GM12878 (cell line): ENCODE results near the gene AOC3. TPM values are rescaled to one million over a fixed set of nuclear protein-coding genes. Genes with fewer than 3 reads are reported as not detected.

Experiments
- ATAC-seq: fragments of 200-7000 bp; cut with Tn5 transposase; 3 replicates; pipeline ENCODE4 v1.9.1; 2020; ENCODE audit warnings: mild to moderate bottlenecking, moderate library complexity
- BruUV-seq: library from RNA; stranded (reverse); fragments of 400-500 nt; replicated peaks from 2 replicates; lab custom pipeline; 2021; lab: Mats Ljungman, UMichigan
- CTCF ChIA-PET: fragments of 300-600 bp; sonication (Branson Sonifier 250); formaldehyde crosslinking; extraction: SDS; loops from one replicate; lab custom pipeline; 2021; ENCODE audit warnings: inconsistent platforms; lab: Yijun Ruan, JAX
- POLR2A ChIA-PET: fragments of 350-600 bp; formaldehyde crosslinking; extraction: SDS; loops from one replicate; lab custom pipeline; 2021; ENCODE audit warnings: inconsistent platforms; lab: Charles Lee
- RAD21 ChIA-PET: fragments of 300-600 bp; sonication (Branson Sonifier 250); formaldehyde crosslinking; loops from one replicate; lab custom pipeline; 2023; ENCODE audit warnings: antibody characterized with exemption; ENCODE audit not compliant: unreplicated experiment; lab: Charles Lee
- SMC1A ChIA-PET: fragments of 300-600 bp; sonication (Branson Sonifier 250); formaldehyde crosslinking; loops from one replicate; lab custom pipeline; 2023; ENCODE audit not compliant: unreplicated experiment, uncharacterized antibody; lab: Charles Lee
- DNase-seq: peaks from one replicate; pipeline ENCODE4 v3.0.0-alpha.2; 2011; ENCODE audit warnings: low read depth, low spot score
- FAIRE-seq: peaks from 3 replicates; lab custom pipeline; 2011; peaks lifted over from hg19 to GRCh38; lab: Jason Lieb, UNC
- H2AFZ ChIP-seq: 2 replicates; pipeline ENCODE4 v1.6.0; 2011; ENCODE audit warnings: low read depth, low read length, control low read depth; ENCODE audit not compliant: control insufficient read depth
- H3K27ac ChIP-seq: 2 replicates; pipeline ENCODE4 v1.5.1; 2011; ENCODE audit warnings: control low read depth; ENCODE audit not compliant: control insufficient read depth, insufficient read depth
- H3K27me3 ChIP-seq, 2 experiments: replicated peaks in 1 of 2; 2 replicates each; pipeline versions ENCODE4 v1.6.0 to v1.6.1; 2011; ENCODE audit warnings: low read length in 1 of 2; ENCODE audit not compliant: control insufficient read depth in 2 of 2, insufficient read depth in 2 of 2
- H3K36me3 ChIP-seq, 2 experiments: 2 replicates each; pipeline ENCODE4 v1.5.1; 2011; ENCODE audit warnings: low read length in 1 of 2; ENCODE audit not compliant: control insufficient read depth in 2 of 2, insufficient read depth in 2 of 2
- H3K4me1 ChIP-seq: 2 replicates; pipeline ENCODE4 v1.6.1; 2011; ENCODE audit warnings: mild to moderate bottlenecking, low read length, moderate library complexity, mixed read lengths; ENCODE audit not compliant: control insufficient read depth, insufficient read depth
- H3K4me2 ChIP-seq: 2 replicates; pipeline ENCODE4 v1.6.0; 2011; ENCODE audit warnings: control low read depth; ENCODE audit not compliant: control insufficient read depth, insufficient read depth
- H3K4me3 ChIP-seq: fragments of 200-600 bp; sonication (generic); 2 replicates; pipeline ENCODE4 v1.5.1; 2016
- H3K79me2 ChIP-seq: 2 replicates; pipeline ENCODE4 v1.6.0; 2011; ENCODE audit warnings: low read length; ENCODE audit not compliant: control insufficient read depth, insufficient read depth
- H3K9ac ChIP-seq: 2 replicates; pipeline ENCODE4 v1.8.0; 2011; ENCODE audit warnings: low read length, control low read depth, mixed read lengths; ENCODE audit not compliant: control insufficient read depth, insufficient read depth
- H3K9me3 ChIP-seq: replicated peaks from 3 replicates; pipeline ENCODE4 v1.5.1; 2011; ENCODE audit warnings: mild to moderate bottlenecking, low read length; ENCODE audit not compliant: control insufficient read depth, insufficient read depth
- H4K20me1 ChIP-seq: 2 replicates; pipeline ENCODE4 v1.6.0; 2011; ENCODE audit not compliant: control insufficient read depth, insufficient read depth
- ATF7 ChIP-seq: fragments of 450-650 bp; IDR thresholded peaks from 2 replicates; pipeline ENCODE4 v1.6.1; 2016; ENCODE audit warnings: low read depth, mild to moderate bottlenecking
- BCL11A ChIP-seq: IDR thresholded peaks from 2 replicates; pipeline ENCODE4 v1.6.1; 2011; ENCODE audit warnings: low read depth, low read length
- E4F1 ChIP-seq: fragments of 450-650 bp; IDR thresholded peaks from 2 replicates; pipeline ENCODE4 v1.6.1; 2018; ENCODE audit warnings: borderline replicate concordance, mild to moderate bottlenecking; ENCODE audit not compliant: partially characterized antibody
- EZH2 ChIP-seq: IDR thresholded peaks from 2 replicates; pipeline ENCODE4 v1.6.1; 2012; ENCODE audit warnings: low read depth, mild to moderate bottlenecking, control low read depth, inconsistent platforms, low read length, borderline replicate concordance; ENCODE audit not compliant: control insufficient read depth
- GABPA ChIP-seq: IDR thresholded peaks from 2 replicates; pipeline ENCODE4 v1.6.1; 2014; ENCODE audit warnings: antibody characterized with exemption, low read depth, mild to moderate bottlenecking, inconsistent platforms
- HCFC1 ChIP-seq: fragments of 150-350 bp; IDR thresholded peaks from 2 replicates; pipeline ENCODE4 v1.6.1; 2014; ENCODE audit warnings: low read length
- JUND ChIP-seq: IDR thresholded peaks from 2 replicates; pipeline ENCODE4 v1.6.1; 2012; ENCODE audit warnings: low read depth, mild to moderate bottlenecking, low read length, improper control_type of control experiment, moderate library complexity
- MEF2A ChIP-seq: IDR thresholded peaks from 2 replicates; pipeline ENCODE4 v1.6.1; 2011; ENCODE audit warnings: low read depth, mild to moderate bottlenecking, low read length, moderate library complexity; ENCODE audit not compliant: insufficient read depth
- PAX5 ChIP-seq: IDR thresholded peaks from 2 replicates; pipeline ENCODE4 v1.6.1; 2011; ENCODE audit warnings: low read depth, low read length, borderline replicate concordance
- PBX3 ChIP-seq: IDR thresholded peaks from 2 replicates; pipeline ENCODE4 v1.6.1; 2011; ENCODE audit warnings: mild to moderate bottlenecking, low read depth, low read length, moderate library complexity; ENCODE audit not compliant: insufficient replicate concordance
- PKNOX1 ChIP-seq: fragments of 450-650 bp; IDR thresholded peaks from 2 replicates; pipeline ENCODE4 v1.6.1; 2016; ENCODE audit warnings: mild to moderate bottlenecking
- POU2F2 ChIP-seq: IDR thresholded peaks from 3 replicates; pipeline ENCODE4 v1.6.1; 2011; ENCODE audit warnings: low read depth, mild to moderate bottlenecking, low read length, borderline replicate concordance
- RUNX3 ChIP-seq: IDR thresholded peaks from 2 replicates; pipeline ENCODE4 v1.6.1; 2012; ENCODE audit warnings: low read length, inconsistent platforms
- SP1 ChIP-seq: IDR thresholded peaks from one replicate; pipeline ENCODE4 v1.6.1; 2011; ENCODE audit warnings: low read depth, low read length
- WGBS: methylation state at CpG from one replicate; pipeline ENCODE4 v1.1.6; 2016; ENCODE audit warnings: low lambda C conversion rate; ENCODE audit not compliant: insufficient replicate concordance, insufficient coverage; ENCODE audit errors: missing lambda C conversion rate; 5-methylcytosine and 5-hydroxymethylcytosine counted together
- in situ Hi-C: fragments of 300-500 bp; cut with MboI; formaldehyde crosslinking; loops from 9 replicates; pipeline ENCODE4 v1.14.3; 2018; ENCODE audit warnings: mixed read lengths
- intact Hi-C: fragments of 100-400 bp; cut with micrococcal nuclease; formaldehyde crosslinking; loops from one replicate; pipeline ENCODE4 v1.14.2; 2022; ENCODE audit not compliant: unreplicated experiment
- polyA plus RNA-seq, 11 experiments: library from polyadenylated mRNA; depleted of rRNA in 4 of 11; unstranded in 6 of 11; stranded (reverse) in 5 of 11; fragments of >200 nt; fragmentation: Nextera tagmentation in 4 of 11; fragmentation: Illumina TruSeq in 1 of 11; extraction: Ambion mirVana in 4 of 11; extraction: Trizol in 1 of 11; gene quantifications; 1 replicate in 1 of 11; 2 replicates in 10 of 11; pipeline versions ENCODE4 v1.2.1 to v1.2.3, GENCODE V29; 2011 to 2016; ENCODE audit warnings: inconsistent platforms in 2 of 11, missing spikeins in 2 of 11, low read depth in 1 of 11
- total RNA-seq, 4 experiments: library from RNA; depleted of rRNA in 3 of 4; stranded (reverse); fragments of >200 nt in 3 of 4; fragmentation: Illumina TruSeq in 1 of 4; extraction: Trizol in 1 of 4; gene quantifications; 2 replicates each; pipeline versions ENCODE4 v1.2.1 to v1.2.3, GENCODE V29; 2013 to 2021

The AOC3 gene
- total and polyA plus RNA-seq, 10 of the 15 experiments (the other 5 are each of a cell fraction or from before 2014, with no cell fraction given) = 0.02 to 0.91 (median 0.34) TPM; not detected in 2

- TF ChIP-seq PKNOX1 = peak; percentile 90
- TF ChIP-seq MEF2A = no peak
- TF ChIP-seq ATF7 = 0 out of 2 replicates have a peak, but pooled peaks have one; percentile 12
- TF ChIP-seq BCL11A = no peak
- peak; percentile 76 for TF ChIP-seq PBX3
- no peak for TF ChIP-seq EZH2
Observed at GRCh38 chr17:42819939-42820535, 31.0 kb upstream of the AOC3 start (continued).

- H3K9ac ChIP-seq = no peak overlapping the region
- H3K79me2 ChIP-seq = peaks cover 20% of the 10 kb centered on the region
- H3K9me3 ChIP-seq = no peaks in the 10 kb centered on the region
- no peak overlapping the region for H3K27ac ChIP-seq
- H3K36me3 ChIP-seq = peaks cover 6 to 18% of the 10 kb centered on the region in 2 experiments
- TF ChIP-seq E4F1 (no peak), PBX3 (no peak), POU2F2 (no peak), HCFC1 (no peak), JUND (no peak), PAX5 (no peak), RUNX3 (no peak), SP1 (no peak), GABPA (no peak)
- no peak overlapping the region for H3K4me3 ChIP-seq
- SMC1A ChIA-PET = interaction anchor here (1.0 to 1.9 kb wide), 5 partner anchors 23 to 243 kb away, joined by 3 to 5 read pairs (median 4); partner anchors contain the start of genes CNTD1, COA3, RPL27 and VPS25
- H3K4me2 ChIP-seq = no peak overlapping the region
- H3K27me3 ChIP-seq = no peaks in the 10 kb centered on the region
- ATAC-seq (no peak), FAIRE-seq (no peak), DNase-seq (no peak)
- no peak overlapping the region for H2AFZ ChIP-seq
- no peaks in the 10 kb centered on the region for H4K20me1 ChIP-seq
- BruUV-seq = TSS peak; percentile 33
- RAD21 ChIA-PET = interaction anchor here (1.1 to 1.6 kb wide), 3 partner anchors 58 to 177 kb away, joined by 4 to 6 read pairs (median 4); partner anchors contain the start of gene RPL27
- in situ Hi-C loops (no loop called here), intact Hi-C loops (no loop called here)
- 97% methylated on average over 7 of the region's 7 CpGs for WGBS
- CTCF ChIA-PET = interaction anchor here (1.2 to 6.1 kb wide), 16 partner anchors 9 to 258 kb away, joined by 3 to 81 read pairs (median 7); partner anchors contain the start of genes COA3, PSMC3IP, PSME3 and PTGES3L
- H3K4me1 ChIP-seq = peaks cover 6% of the 10 kb centered on the region; the same call in 1 of the 2 replicates
- POLR2A ChIA-PET = no interaction called here
Observed at GRCh38 chr17:42821176-42821575, 29.8 kb upstream of the AOC3 start.
